ENCODE data around the gene SHISA7. TPM values are rescaled to one million over a fixed set of nuclear protein-coding genes. Genes with fewer than 3 reads are reported as not detected.

Gene SHISA7
- polyA plus RNA-seq, 3 donors, result 0.01 TPM; not detected in 2

DNA sequence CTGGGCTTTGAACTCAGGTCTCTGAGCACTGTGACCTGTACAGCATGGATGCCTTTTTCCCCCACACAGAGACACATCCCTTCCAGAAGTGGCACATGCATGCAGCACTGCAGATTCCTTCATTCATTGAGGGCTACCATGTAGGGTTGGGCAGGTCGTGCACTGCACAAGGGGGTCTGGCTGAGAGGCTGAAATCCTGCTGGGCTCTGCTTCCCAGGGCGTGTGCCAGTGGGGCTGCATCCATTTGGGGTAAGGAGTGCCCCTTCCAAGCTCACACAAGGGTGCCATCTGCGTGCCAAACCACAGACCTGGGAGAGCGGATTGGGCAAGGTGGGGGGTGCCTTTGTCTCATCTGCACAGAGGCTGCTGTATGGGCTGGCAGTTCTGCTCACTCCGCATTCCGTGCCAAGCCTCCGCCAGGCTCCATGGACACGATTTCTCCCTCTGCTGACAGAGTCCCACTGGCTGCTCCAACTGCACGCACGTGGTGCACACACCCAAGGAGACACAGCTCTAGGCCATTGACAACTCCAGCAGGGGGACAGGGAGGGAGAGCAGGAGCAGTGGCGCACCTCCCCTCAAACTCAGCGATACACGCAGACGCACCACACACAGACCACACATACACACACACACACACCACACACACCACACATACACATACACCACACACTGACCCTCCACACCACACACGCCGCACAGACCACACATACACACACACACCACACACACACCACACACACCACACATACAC lies 4.5 kb upstream of the SHISA7 start:
- no peak for TF ChIP-seq CTCF (IDR thresholded peaks at IDR 0.05)
- Histone ChIP-seq H3K27me3 (ENCODE audit: control insufficient read depth in 2 of 2, insufficient read depth in 2 of 2, low read length in 2 of 2) (peaks cover 23 to 72% of the 10 kb centered on the region in 2 donors), H3K4me1 (ENCODE audit: control insufficient read depth in 1 of 2, insufficient read depth in 2 of 2, low read length in 2 of 2) (peaks cover 5 to 7% of the 10 kb centered on the region in 2 donors), H3K4me2 (replicated peaks; ENCODE audit: extremely low read depth, low read length, poor library complexity, severe bottlenecking) (no peak overlapping the region), H2AFZ (ENCODE audit: insufficient read depth, low read depth, low read length, poor library complexity, severe bottlenecking) (no peak overlapping the region), H3K79me2 (ENCODE audit: insufficient read depth, low read length) (no peaks in the 10 kb centered on the region), H4K20me1 (ENCODE audit: insufficient read depth, low read length) (no peaks in the 10 kb centered on the region), H3K9ac (ENCODE audit: insufficient read depth, low read length, poor library complexity, severe bottlenecking) (no peak overlapping the region), H3K9me3 (replicated peaks in 1 of 2; ENCODE audit: control insufficient read depth in 1 of 2, insufficient read depth in 1 of 2, low read length in 2 of 2) (peaks cover 0 to 20% of the 10 kb centered on the region in 2 donors), H3K27ac (ENCODE audit: low read depth in 1 of 2, low read length in 2 of 2) (no peak overlapping the region), H3K36me3 (replicated peaks in 1 of 2; ENCODE audit: control insufficient read depth in 1 of 2, insufficient read depth in 2 of 2, low read length in 2 of 2) (no peaks in the 10 kb centered on the region), H3K4me3 (replicated peaks in 1 of 3; ENCODE audit: low read depth in 2 of 3, low read length in 3 of 3) (no peak overlapping the region)
- Mint-ChIP-seq H3K9me3 (peaks cover 0 to 20% (median 8%) of the 10 kb centered on the region in 7 donors), H3K27ac (no peak overlapping the region), H3K27me3 (ENCODE audit: low read depth in 3 of 3) (peaks cover 23 to 58% (median 49%) of the 10 kb centered on the region in 3 donors), H3K4me3 (no peak overlapping the region), H3K36me3 (peaks cover 2 to 3% of the 10 kb centered on the region in 2 donors), H3K4me1 (peaks cover 8% of the 10 kb centered on the region)
- intact Hi-C loops (cut with micrococcal nuclease), result no loop called here
- DNase-seq, result no peak
- WGBS (ENCODE audit: insufficient coverage), result 49% methylated on average over 9 of the region's 16 CpGs

GRCh38 chr19:55446060-55446459 lies 3.0 kb upstream of the SHISA7 start:
- intact Hi-C loops (cut with micrococcal nuclease), result no loop called here
- H3K27ac Mint-ChIP-seq, result no peak overlapping the region

More at GRCh38 chr19:55446060-55446459, 3.0 kb upstream of the SHISA7 start:
- Histone ChIP-seq H3K4me2 (replicated peaks; ENCODE audit: extremely low read depth, low read length, poor library complexity, severe bottlenecking) (no peak overlapping the region), H3K9ac (ENCODE audit: insufficient read depth, low read length, poor library complexity, severe bottlenecking) (no peak overlapping the region), H3K27ac (ENCODE audit: low read depth in 1 of 2, low read length in 2 of 2) (no peak overlapping the region), H3K4me3 (replicated peaks in 1 of 3; ENCODE audit: low read depth in 2 of 3, low read length in 3 of 3) (no peak overlapping the region), H3K9me3 (replicated peaks in 1 of 2; ENCODE audit: control insufficient read depth in 1 of 2, insufficient read depth in 1 of 2, low read length in 2 of 2) (peaks cover 0 to 15% of the 10 kb centered on the region in 2 donors), H3K27me3 (ENCODE audit: control insufficient read depth in 2 of 2, insufficient read depth in 2 of 2, low read length in 2 of 2) (peaks cover 23 to 70% of the 10 kb centered on the region in 2 donors), H3K79me2 (ENCODE audit: insufficient read depth, low read length) (no peaks in the 10 kb centered on the region), H3K36me3 (replicated peaks in 1 of 2; ENCODE audit: control insufficient read depth in 1 of 2, insufficient read depth in 2 of 2, low read length in 2 of 2) (no peaks in the 10 kb centered on the region), H4K20me1 (ENCODE audit: insufficient read depth, low read length) (no peaks in the 10 kb centered on the region), H3K4me1 (ENCODE audit: control insufficient read depth in 1 of 2, insufficient read depth in 2 of 2, low read length in 2 of 2) (peaks cover 10 to 12% of the 10 kb centered on the region in 2 donors), H2AFZ (ENCODE audit: insufficient read depth, low read depth, low read length, poor library complexity, severe bottlenecking) (no peak overlapping the region)
- WGBS (ENCODE audit: insufficient coverage), result 44% methylated on average over 4 of the region's 8 CpGs
- no peak for DNase-seq
- Mint-ChIP-seq H3K36me3 (peaks cover 5% of the 10 kb centered on the region in 2 donors), H3K4me1 (peaks cover 11% of the 10 kb centered on the region), H3K4me3 (peak overlapping the region in 1 of 2 donors; percentile 69), H3K9me3 (peaks cover 0 to 22% (median 9%) of the 10 kb centered on the region in 7 donors), H3K27me3 (ENCODE audit: low read depth in 3 of 3) (peaks cover 22 to 58% (median 52%) of the 10 kb centered on the region in 3 donors)
- TF ChIP-seq CTCF (IDR thresholded peaks at IDR 0.05), result no peak

Measured in CD14-positive monocyte (primary cell).